H1 (cell line): ENCODE measurements around the gene ATXN7. TPM values are rescaled to one million over a fixed set of nuclear protein-coding genes. Genes with fewer than 3 reads are reported as not detected.

ENCODE experiments used
- CTCF ChIA-PET: fragments of 300-600 bp; sonication (Branson Sonifier 250); formaldehyde crosslinking; loops from one replicate; lab custom pipeline; 2021; ENCODE audit not compliant: partially characterized antibody; lab: Charles Lee
- POLR2A ChIA-PET: fragments of 300-600 bp; sonication (Branson Sonifier 250); formaldehyde crosslinking; loops from one replicate; lab custom pipeline; 2021; ENCODE audit warnings: inconsistent platforms; ENCODE audit not compliant: partially characterized antibody; lab: Charles Lee
- DNase-seq, 2 experiments: peaks; one replicate each; pipeline versions ENCODE4 v3.0.0 to v3.0.0-alpha.2; 2010 to 2022; ENCODE audit warnings: low spot score in 2 of 2, low read depth in 1 of 2, mixed read lengths in 1 of 2
- FAIRE-seq: peaks from 2 replicates; lab custom pipeline; 2011; peaks lifted over from hg19 to GRCh38; lab: Jason Lieb, UNC
- H2AFZ ChIP-seq: 2 replicates; pipeline ENCODE4 v1.8.1; 2012; ENCODE audit warnings: low read length, inconsistent platforms
- H2AK5ac ChIP-seq: 2 replicates; pipeline ENCODE4 v1.6.1; 2013; ENCODE audit warnings: low read depth, low read length
- H2BK120ac ChIP-seq: replicated peaks from 2 replicates; pipeline ENCODE3; 2013; ENCODE audit warnings: low read depth, low read length, inconsistent platforms
- H2BK12ac ChIP-seq: 2 replicates; pipeline ENCODE4 v1.6.1; 2013; ENCODE audit warnings: low read depth, low read length
- H2BK15ac ChIP-seq: 2 replicates; pipeline ENCODE4 v1.6.1; 2013; ENCODE audit warnings: low read length
- H2BK20ac ChIP-seq: 2 replicates; pipeline ENCODE4 v1.6.1; 2013; ENCODE audit warnings: low read length
- H2BK5ac ChIP-seq: 2 replicates; pipeline ENCODE4 v1.6.1; 2013; ENCODE audit warnings: low read depth, low read length
- H3K14ac ChIP-seq: 2 replicates; pipeline ENCODE4 v1.6.1; 2013; ENCODE audit warnings: inconsistent platforms; ENCODE audit not compliant: insufficient read length
- H3K18ac ChIP-seq: 2 replicates; pipeline ENCODE4 v1.6.1; 2013; ENCODE audit warnings: low read length; ENCODE audit errors: extremely low read depth
- H3K23ac ChIP-seq: 2 replicates; pipeline ENCODE4 v1.6.1; 2013; ENCODE audit warnings: inconsistent platforms; ENCODE audit not compliant: insufficient read length
- H3K23me2 ChIP-seq: 2 replicates; pipeline ENCODE4 v1.6.1; 2013; ENCODE audit warnings: low read depth, low read length
- H3K27ac ChIP-seq: 2 replicates; pipeline ENCODE4 v1.6.1; 2011; ENCODE audit warnings: low read depth, low read length, inconsistent platforms
- H3K27me3 ChIP-seq, 4 experiments: replicated peaks in 1 of 4; 1 replicate in 1 of 4; 2 replicates in 3 of 4; pipeline versions ENCODE4 v1.6.1 to v1.8.1; 2011 to 2013; ENCODE audit warnings: low read length in 3 of 4, mild to moderate bottlenecking in 3 of 4, inconsistent platforms in 2 of 4, mixed read lengths in 2 of 4, moderate library complexity in 1 of 4; ENCODE audit not compliant: control insufficient read depth in 3 of 4, insufficient read depth in 3 of 4; ENCODE audit errors: extremely low read depth in 1 of 4
- H3K36me3 ChIP-seq, 4 experiments: 2 replicates each; pipeline versions ENCODE4 v1.6.1 to v1.8.1; 2011 to 2013; ENCODE audit warnings: mild to moderate bottlenecking in 4 of 4, low read length in 3 of 4, moderate library complexity in 2 of 4, control low read depth in 1 of 4, inconsistent platforms in 1 of 4; ENCODE audit not compliant: insufficient read depth in 4 of 4, control insufficient read depth in 2 of 4
- H3K4ac ChIP-seq: replicated peaks from 2 replicates; pipeline ENCODE3; 2013; ENCODE audit warnings: low read length, low read depth, mixed read lengths, inconsistent platforms; ENCODE audit not compliant: insufficient read length
- H3K4me1 ChIP-seq, 4 experiments: replicated peaks in 1 of 4; 1 replicate in 1 of 4; 2 replicates in 3 of 4; pipeline versions ENCODE4 v1.6.1 to v1.8.1; 2011 to 2013; ENCODE audit warnings: low read length in 3 of 4, inconsistent platforms in 2 of 4, mixed read lengths in 1 of 4; ENCODE audit not compliant: insufficient read depth in 4 of 4, control insufficient read depth in 3 of 4
- H3K4me2 ChIP-seq, 2 experiments: 2 replicates each; pipeline versions ENCODE4 v1.6.1 to v1.8.1; 2011 to 2013; ENCODE audit warnings: low read depth in 2 of 2, low read length in 2 of 2, control low read depth in 1 of 2, inconsistent platforms in 1 of 2, mild to moderate bottlenecking in 1 of 2; ENCODE audit not compliant: insufficient read depth in 1 of 2
- H3K4me3 ChIP-seq, 4 experiments: fragments of 200-600, 300-600 bp in 1 of 4; sonication (generic), shearing (Covaris generic), sonication (Bioruptor Twin) in 1 of 4; 2 replicates each; pipeline versions ENCODE4 v1.5.1 to v1.8.1; 2011 to 2016; ENCODE audit warnings: low read length in 4 of 4, low read depth in 3 of 4, control low read depth in 2 of 4, inconsistent platforms in 2 of 4, mild to moderate bottlenecking in 2 of 4, mixed read lengths in 1 of 4, moderate library complexity in 1 of 4; ENCODE audit not compliant: insufficient read depth in 2 of 4; ENCODE audit errors: extremely low read depth in 1 of 4
- H3K56ac ChIP-seq: replicated peaks from 2 replicates; pipeline ENCODE3; 2013; ENCODE audit warnings: low read depth, mild to moderate bottlenecking, mixed read lengths, low read length, inconsistent platforms; ENCODE audit not compliant: insufficient read length
- H3K79me1 ChIP-seq: 2 replicates; pipeline ENCODE4 v1.6.1; 2013; ENCODE audit warnings: low read depth, low read length, control low read depth
- H3K79me2 ChIP-seq, 2 experiments: 2 replicates each; pipeline versions ENCODE4 v1.6.1 to v1.8.1; 2012 to 2013; ENCODE audit warnings: low read length in 2 of 2, mild to moderate bottlenecking in 2 of 2, inconsistent platforms in 1 of 2; ENCODE audit not compliant: insufficient read depth in 2 of 2, control insufficient read depth in 1 of 2
- H3K9ac ChIP-seq, 4 experiments: replicated peaks in 1 of 4; 1 replicate in 1 of 4; 2 replicates in 3 of 4; pipeline versions ENCODE4 v1.6.1 to v1.8.1; 2011 to 2013; ENCODE audit warnings: low read depth in 3 of 4, low read length in 3 of 4, control low read depth in 2 of 4, mild to moderate bottlenecking in 2 of 4, moderate library complexity in 2 of 4, inconsistent platforms in 1 of 4; ENCODE audit errors: extremely low read depth in 1 of 4
- H3K9me3 ChIP-seq, 2 experiments: 2 replicates each; pipeline versions ENCODE4 v1.6.1 to v1.8.1; 2012 to 2013; ENCODE audit warnings: mild to moderate bottlenecking in 2 of 2, moderate library complexity in 2 of 2, control low read depth in 1 of 2, inconsistent platforms in 1 of 2, low read depth in 1 of 2, low read length in 1 of 2, mixed read lengths in 1 of 2; ENCODE audit not compliant: insufficient read depth in 2 of 2
- H4K20me1 ChIP-seq, 2 experiments: replicated peaks in 1 of 2; 2 replicates each; pipeline versions ENCODE3 to v1.8.1; 2011 to 2013; ENCODE audit warnings: inconsistent platforms in 2 of 2, low read length in 2 of 2, mild to moderate bottlenecking in 1 of 2; ENCODE audit not compliant: insufficient read depth in 2 of 2, control insufficient read depth in 1 of 2
- H4K5ac ChIP-seq: 2 replicates; pipeline ENCODE4 v1.6.1; 2013; ENCODE audit warnings: low read length, low read depth, mixed read lengths, inconsistent platforms; ENCODE audit not compliant: insufficient read length
- H4K8ac ChIP-seq: 2 replicates; pipeline ENCODE4 v1.8.0; 2013; ENCODE audit warnings: mild to moderate bottlenecking, moderate library complexity, low read length, inconsistent platforms; ENCODE audit not compliant: insufficient read depth; ENCODE audit errors: extremely low read depth
- H4K91ac ChIP-seq: replicated peaks from 2 replicates; pipeline ENCODE3; 2013; ENCODE audit warnings: low read length, mixed read lengths, inconsistent platforms; ENCODE audit not compliant: insufficient read length
- CREB1 ChIP-seq: IDR thresholded peaks from 2 replicates; pipeline ENCODE4 v1.6.1; 2012; ENCODE audit warnings: inconsistent platforms
- CTBP2 ChIP-seq: IDR thresholded peaks from 2 replicates; pipeline ENCODE4 v1.7.0; 2011; ENCODE audit warnings: borderline replicate concordance, mild to moderate bottlenecking, moderate library complexity, mixed read lengths, low read length; ENCODE audit not compliant: insufficient read depth, insufficient read length
- SIX5 ChIP-seq: IDR thresholded peaks from 2 replicates; pipeline ENCODE4 v1.6.1; 2011; ENCODE audit warnings: mild to moderate bottlenecking, low read depth, low read length
- WGBS, 2 experiments: shearing (Covaris generic) in 1 of 2; methylation state at CpG; one replicate each; pipeline versions ENCODE4 v1.1.6 to v1.1.7; 2013 to 2015; ENCODE audit warnings: low lambda C conversion rate in 2 of 2, mixed read lengths in 2 of 2, inconsistent platforms in 1 of 2, low coverage in 1 of 2, missing lambda C conversion rate in 1 of 2; ENCODE audit not compliant: insufficient replicate concordance in 2 of 2, insufficient coverage in 1 of 2, insufficient read length in 1 of 2; ENCODE audit errors: extremely low coverage in 1 of 2, missing lambda C conversion rate in 1 of 2; 5-methylcytosine and 5-hydroxymethylcytosine counted together
- polyA plus RNA-seq, 7 experiments: library from polyadenylated mRNA; depleted of rRNA in 3 of 7; stranded (reverse) in 5 of 7; unstranded in 2 of 7; fragments of >200 nt in 5 of 7; fragments of 200-250 nt in 2 of 7; gene quantifications; 1 replicate in 5 of 7; 2 replicates in 1 of 7; 4 replicates in 1 of 7; pipeline versions ENCODE4 v1.2.1 to v1.2.3, GENCODE V29; 2011 to 2013; ENCODE audit warnings: missing spikeins in 2 of 7, mixed read lengths in 2 of 7
- total RNA-seq: library from RNA; stranded (reverse); fragmentation: NEBNext Ultra II Directional; extraction: Animal tissue kit (Norgen Biotek cat#: 25700); gene quantifications from 2 replicates; pipeline ENCODE4 v1.2.1, GENCODE V29; 2021
- TF ChIP-seq, protein P1 (sequence below), 3 experiments: IDR thresholded peaks; 1 replicate in 2 of 3; 2 replicates in 1 of 3; pipeline versions ENCODE4 v1.5.1 to v1.6.1; 2011; ENCODE audit warnings: low read length in 3 of 3, mild to moderate bottlenecking in 3 of 3, inconsistent platforms in 2 of 3, low read depth in 1 of 3, moderate library complexity in 1 of 3; ENCODE audit not compliant: insufficient read depth in 1 of 3; ENCODE audit errors: control extremely low read depth in 1 of 3

ATXN7 gene
- total and polyA plus RNA-seq, 2 of the 8 experiments (the other 6 are each of a cell fraction or from before 2014, with no cell fraction given) = 15.5 to 16.8 TPM

- ChIA-PET CTCF (interaction anchor here (0.7 to 1.1 kb wide), 2 partner anchors 27 to 217 kb away, joined by 3 to 4 read pairs; no protein-coding TSS in a partner anchor), POLR2A (interaction anchor here (0.9 to 1.6 kb wide), 3 partner anchors 10 to 34 kb away, joined by 3 to 6 read pairs (median 3); partner anchors contain the start of gene SCAANT1)
- H4K20me1 ChIP-seq = peaks cover 2 to 3% of the 10 kb centered on the region in 2 experiments
- no peaks in the 10 kb centered on the region for H3K36me3 ChIP-seq
- H2AK5ac ChIP-seq = no peak overlapping the region
- H3K79me2 ChIP-seq = peaks cover 0 to 51% of the 10 kb centered on the region in 2 experiments; a peak in 3 of 4 replicates
- H2BK120ac ChIP-seq = no peak overlapping the region
- H4K5ac ChIP-seq = no peak overlapping the region
- H2BK15ac ChIP-seq = no peak overlapping the region
- no peak overlapping the region for H3K9ac ChIP-seq
- H2BK5ac ChIP-seq = no peak overlapping the region
- H3K4me3 ChIP-seq = no peak overlapping the region
- H3K9me3 ChIP-seq = no peaks in the 10 kb centered on the region
- TF ChIP-seq CREB1 = no peak
- no peak for TF ChIP-seq SIX5
- TF ChIP-seq CTBP2 = no peak
- TF ChIP-seq, protein P1, sequence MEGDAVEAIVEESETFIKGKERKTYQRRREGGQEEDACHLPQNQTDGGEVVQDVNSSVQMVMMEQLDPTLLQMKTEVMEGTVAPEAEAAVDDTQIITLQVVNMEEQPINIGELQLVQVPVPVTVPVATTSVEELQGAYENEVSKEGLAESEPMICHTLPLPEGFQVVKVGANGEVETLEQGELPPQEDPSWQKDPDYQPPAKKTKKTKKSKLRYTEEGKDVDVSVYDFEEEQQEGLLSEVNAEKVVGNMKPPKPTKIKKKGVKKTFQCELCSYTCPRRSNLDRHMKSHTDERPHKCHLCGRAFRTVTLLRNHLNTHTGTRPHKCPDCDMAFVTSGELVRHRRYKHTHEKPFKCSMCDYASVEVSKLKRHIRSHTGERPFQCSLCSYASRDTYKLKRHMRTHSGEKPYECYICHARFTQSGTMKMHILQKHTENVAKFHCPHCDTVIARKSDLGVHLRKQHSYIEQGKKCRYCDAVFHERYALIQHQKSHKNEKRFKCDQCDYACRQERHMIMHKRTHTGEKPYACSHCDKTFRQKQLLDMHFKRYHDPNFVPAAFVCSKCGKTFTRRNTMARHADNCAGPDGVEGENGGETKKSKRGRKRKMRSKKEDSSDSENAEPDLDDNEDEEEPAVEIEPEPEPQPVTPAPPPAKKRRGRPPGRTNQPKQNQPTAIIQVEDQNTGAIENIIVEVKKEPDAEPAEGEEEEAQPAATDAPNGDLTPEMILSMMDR (IDR thresholded peaks at IDR 0.05; ENCODE audit: control extremely low read depth in 1 of 3, insufficient read depth in 1 of 3, low read depth in 1 of 3, low read length in 3 of 3) = 0 out of 4 replicates have a peak, but pooled peaks of 1 of the 3 experiments have one; percentile 7
- TF ChIP-seq, all 59 proteins: peak for 1
- Histone ChIP-seq H3K4ac (no peak overlapping the region), H4K91ac (no peak overlapping the region), H3K23ac (no peak overlapping the region), H3K23me2 (no peaks in the 10 kb centered on the region), H2BK12ac (no peak overlapping the region), H3K79me1 (no peaks in the 10 kb centered on the region; the same call in none of the 2 replicates), H3K18ac (no peak overlapping the region; the same call in 1 of the 2 replicates), H3K27me3 (no peaks in the 10 kb centered on the region), H3K4me2 (no peak overlapping the region), H3K56ac (no peak overlapping the region), H3K4me1 (peaks cover 2 to 9% (median 7%) of the 10 kb centered on the region in 4 experiments; a peak in 5 of 7 replicates), H3K27ac (no peak overlapping the region), H4K8ac (no peak overlapping the region), H2BK20ac (no peak overlapping the region), H2AFZ (no peak overlapping the region), H3K14ac (no peak overlapping the region)
- whole genome bisulfite sequencing, 2 experiments = 73% methylated on average over 2 of the region's 2 CpGs; no CpG with 5 or more reads in 1 of the 2 experiments
- DNase-seq = no peak
- no peak for FAIRE-seq
Measured at GRCh38 chr3:63878394-63879060, 14.9 kb downstream of the ATXN7 start.
